HG03432 (cell line): Measurements from ENCODE around the gene FGF14.

Experiments
- ATAC-seq: cut with Tn5 transposase; IDR thresholded peaks from one replicate; pipeline ENCODE4 v1.9.1; 2021; ENCODE audit warnings: mild to moderate bottlenecking, moderate library complexity; ENCODE audit not compliant: unreplicated experiment

The FGF14 gene

DNA sequence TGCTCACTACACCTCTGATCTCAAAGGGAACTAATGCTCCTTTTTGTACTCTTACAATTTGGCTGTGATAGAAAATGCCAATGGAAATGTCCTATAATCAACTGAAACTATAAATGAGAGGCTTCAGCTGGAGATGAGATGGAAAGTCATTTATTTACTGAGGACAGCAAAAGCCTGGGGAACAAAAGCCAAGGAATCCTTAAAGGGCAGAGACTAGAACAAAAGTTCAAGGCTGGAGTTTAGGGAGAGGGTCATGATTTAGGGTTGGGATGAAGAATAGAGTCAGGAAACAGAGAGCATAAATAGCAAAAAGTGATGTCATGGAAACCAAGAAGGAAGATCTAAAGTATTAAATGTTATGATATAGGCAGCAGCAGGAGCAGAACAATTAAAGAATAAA is 401.1 kb downstream of the FGF14 start:
- ATAC-seq, result no peak

DNA sequence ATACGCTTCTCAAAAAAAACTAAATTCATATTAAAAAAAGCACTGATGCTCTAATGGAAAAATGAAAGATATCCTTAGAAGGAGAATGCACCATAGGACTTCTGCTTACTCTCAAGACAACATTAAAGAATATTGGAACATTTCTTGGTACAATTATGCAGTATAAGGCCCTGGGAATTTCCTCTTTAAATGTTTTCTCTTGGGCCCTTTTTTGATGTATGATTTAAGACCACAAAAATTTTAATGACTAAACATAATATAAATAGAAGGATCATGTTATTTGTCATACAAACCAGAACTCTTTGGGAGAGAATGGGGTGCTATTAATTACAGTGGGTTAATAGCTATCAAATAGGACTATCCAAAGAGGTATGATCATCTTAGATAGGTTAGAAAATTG is 403.7 kb downstream of the FGF14 start:
- ATAC-seq, result no peak

DNA sequence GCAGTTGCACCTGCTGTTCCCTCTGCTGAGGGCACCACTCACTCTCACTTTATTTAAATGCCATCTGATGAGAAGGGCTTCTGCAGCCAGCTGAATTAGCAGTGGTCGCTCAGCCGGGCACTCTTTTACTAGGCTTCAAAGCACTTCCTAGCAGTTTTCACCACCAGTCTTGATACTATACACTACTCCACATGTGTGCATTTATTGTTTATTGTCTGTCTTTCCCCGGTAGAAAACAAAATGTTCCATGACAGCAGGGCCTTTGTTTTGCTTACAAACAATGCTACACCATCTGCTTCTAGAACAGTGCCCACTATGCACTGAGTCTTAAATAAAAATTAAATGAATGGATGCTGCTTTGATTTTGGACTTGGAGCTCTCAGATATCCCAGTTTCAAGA is 404.9 kb downstream of the FGF14 start:
- no peak for ATAC-seq

DNA sequence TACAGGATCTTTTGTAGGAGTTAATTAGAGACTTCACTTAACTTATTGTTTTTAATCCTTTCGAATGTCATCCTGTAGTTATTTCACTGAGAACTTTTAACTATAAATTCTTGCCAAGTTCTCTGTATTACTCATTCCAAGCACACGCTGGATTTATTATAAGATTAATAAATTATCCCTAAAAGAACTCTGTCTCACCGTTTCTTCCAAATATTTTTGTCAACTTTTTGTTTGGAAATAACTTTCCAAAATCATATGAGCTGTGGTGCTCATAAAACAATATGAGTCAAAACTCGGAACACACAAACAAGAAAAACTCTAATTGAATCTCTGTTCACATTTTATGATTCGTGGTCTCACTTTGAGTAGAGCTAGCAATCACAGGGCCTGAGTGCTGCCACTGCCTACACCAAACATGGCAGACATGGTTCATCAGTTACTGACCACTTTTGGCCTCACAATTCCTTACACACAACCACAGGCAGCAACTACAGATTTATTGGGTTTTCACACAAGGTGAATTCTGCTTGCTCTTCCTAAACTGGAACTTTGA is 412.0 kb downstream of the FGF14 start:
- ATAC-seq, result no peak

GRCh38 chr13:101988140-101988539 is 413.7 kb downstream of the FGF14 start:
- no peak for ATAC-seq

GRCh38 chr13:101986316-101986715 is 415.5 kb downstream of the FGF14 start:
- no peak for ATAC-seq

- no peak for ATAC-seq
Measured at GRCh38 chr13:101985321-101985720, 416.5 kb downstream of the FGF14 start.

DNA sequence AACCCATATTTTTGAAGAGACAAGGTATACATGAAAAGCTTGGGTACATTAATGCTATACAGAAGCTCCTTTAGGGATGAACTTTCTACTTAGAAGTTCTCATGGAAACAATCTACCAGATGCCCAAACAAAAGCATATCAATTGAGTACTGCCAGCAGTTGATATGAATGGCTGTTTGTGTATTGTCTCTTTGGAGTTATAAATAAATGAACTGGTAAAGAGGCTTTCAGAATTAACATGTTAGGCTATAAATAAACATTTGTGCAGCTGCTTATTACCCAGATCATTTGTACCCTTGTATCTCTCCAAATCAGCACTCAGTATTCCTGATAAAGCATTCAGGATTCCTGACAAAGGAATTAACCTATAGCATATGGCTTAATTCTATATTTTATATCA is 418.9 kb downstream of the FGF14 start:
- ATAC-seq, result no peak

DNA sequence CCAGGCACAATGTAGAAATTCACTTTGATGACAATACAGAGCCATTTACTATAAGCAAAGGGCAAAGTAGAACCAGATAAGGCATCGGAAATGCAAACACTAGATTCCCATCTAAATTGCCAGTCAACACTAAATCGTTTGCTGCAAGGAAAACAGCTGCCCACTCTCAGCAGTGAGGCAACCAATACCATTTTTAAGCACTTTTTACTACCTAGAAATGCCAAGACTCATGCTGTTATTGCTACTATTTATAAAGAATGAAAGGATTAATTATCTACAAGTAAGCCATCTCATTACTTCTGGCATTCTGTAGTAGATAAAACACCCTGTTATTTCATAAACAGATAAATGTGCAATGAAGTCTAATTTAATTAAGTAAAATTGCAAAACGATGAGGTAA is 422.0 kb downstream of the FGF14 start:
- ATAC-seq, result no peak

GRCh38 chr13:101978552-101979315 is 423.1 kb downstream of the FGF14 start:
- no peak for ATAC-seq

GRCh38 chr13:101977475-101977874 is 424.4 kb downstream of the FGF14 start:
- no peak for ATAC-seq

DNA sequence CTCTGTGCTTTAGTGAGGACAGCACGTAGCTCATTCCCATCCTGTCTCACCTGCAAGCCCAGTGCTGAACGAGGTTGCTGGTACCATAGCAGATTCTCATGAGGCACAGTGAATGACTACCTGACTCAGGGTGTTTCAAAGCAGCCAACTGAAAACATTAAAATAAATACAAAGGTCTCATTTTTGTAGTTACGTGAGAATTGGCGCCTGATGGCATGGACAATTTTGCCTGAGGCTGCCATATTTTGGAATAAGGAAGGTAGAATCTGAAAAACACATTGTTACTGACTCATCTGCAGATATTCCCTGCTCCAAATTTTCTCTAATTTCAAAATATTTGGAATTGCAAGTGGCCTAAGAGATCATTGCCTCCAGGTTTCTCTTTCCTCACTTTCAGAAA is 429.7 kb downstream of the FGF14 start:
- ATAC-seq, result no peak

GRCh38 chr13:101970341-101970740 is 431.5 kb downstream of the FGF14 start:
- no peak for ATAC-seq

- no peak for ATAC-seq
Measured at GRCh38 chr13:101967781-101968180, 434.1 kb downstream of the FGF14 start.

DNA sequence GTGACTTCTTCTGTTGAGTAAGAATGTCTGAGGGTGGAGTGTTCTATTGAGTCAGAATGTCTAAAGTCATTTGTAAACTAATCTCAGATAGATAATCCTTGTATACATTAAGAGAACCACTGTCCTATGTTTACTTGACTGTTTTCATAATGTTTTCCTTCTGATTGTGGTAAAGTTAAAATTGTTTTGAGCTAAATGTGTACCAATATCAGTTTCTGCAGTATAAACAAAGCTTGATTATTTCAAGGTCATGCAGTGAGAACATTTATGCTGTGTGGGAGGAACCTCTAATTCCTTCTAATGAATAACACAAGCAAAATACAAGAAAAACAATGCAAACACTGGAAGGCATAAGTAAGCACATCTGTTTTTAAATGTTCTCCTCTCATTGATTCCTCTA is 434.6 kb downstream of the FGF14 start:
- ATAC-seq, result no peak

GRCh38 chr13:101965096-101965495 is 436.8 kb downstream of the FGF14 start:
- ATAC-seq, result no peak

GRCh38 chr13:101959016-101959415 is 442.8 kb downstream of the FGF14 start:
- ATAC-seq, result no peak

DNA sequence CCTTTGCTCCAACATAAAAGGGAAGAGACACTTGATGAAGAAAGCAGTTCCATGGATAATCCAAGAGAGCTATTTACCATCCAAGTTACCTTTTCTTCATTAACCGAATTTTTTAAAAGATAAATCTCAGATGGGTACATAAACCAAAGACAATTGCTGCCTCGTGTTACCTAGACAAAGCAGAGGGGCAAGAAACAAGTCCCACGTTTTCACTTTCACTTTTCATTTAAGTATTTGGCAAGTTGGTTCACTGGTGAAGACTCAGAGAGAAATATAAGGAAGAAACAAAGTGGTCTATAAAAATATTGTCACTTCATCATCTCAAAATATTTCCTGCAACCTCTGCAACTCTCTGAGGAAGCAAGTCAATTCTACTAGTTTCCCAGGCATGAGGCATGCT is 446.1 kb downstream of the FGF14 start:
- ATAC-seq, result no peak

- no peak for ATAC-seq
Measured at GRCh38 chr13:101951114-101951513, 450.7 kb downstream of the FGF14 start.

GRCh38 chr13:101949681-101950080 is 452.2 kb downstream of the FGF14 start:
- ATAC-seq, result no peak

DNA sequence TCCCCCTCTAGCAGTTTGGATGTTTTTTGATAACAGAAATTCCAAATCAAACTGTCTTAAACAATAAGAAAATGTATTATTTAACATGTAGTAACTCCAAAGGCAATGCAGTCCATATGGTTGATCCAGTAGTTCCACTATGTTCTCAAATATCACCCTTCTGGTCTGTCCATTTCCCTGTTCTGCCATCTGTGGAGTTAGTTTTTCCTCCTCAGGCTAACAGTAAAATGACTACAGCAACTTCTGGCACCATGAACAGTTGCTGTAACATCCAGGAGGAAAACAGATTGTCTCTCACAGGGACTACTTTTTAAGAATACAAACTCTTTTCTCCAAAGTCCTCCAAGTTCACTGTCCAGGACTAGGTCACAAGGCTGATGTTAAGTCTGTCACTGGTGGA is 455.4 kb downstream of the FGF14 start:
- no peak for ATAC-seq

- no peak for ATAC-seq
Measured at GRCh38 chr13:101945435-101945834, 456.4 kb downstream of the FGF14 start.

DNA sequence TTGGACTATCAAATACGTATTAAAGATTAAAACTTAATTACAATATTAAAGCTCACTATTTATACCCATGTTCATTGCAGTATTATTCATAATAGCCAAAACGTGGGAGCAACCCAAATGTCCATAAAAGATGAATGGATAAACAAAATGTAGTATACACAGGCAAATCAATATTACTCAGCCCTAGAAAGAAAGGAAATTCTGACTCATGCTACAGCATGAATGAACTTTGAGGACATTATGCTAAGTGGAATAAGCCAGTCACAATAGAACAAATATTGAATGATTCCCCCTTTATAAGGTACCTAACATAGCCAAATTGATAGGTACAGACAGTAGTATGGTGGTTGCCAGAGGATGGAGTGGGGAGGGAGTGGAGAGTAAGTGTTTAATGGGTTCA is 457.3 kb downstream of the FGF14 start:
- no peak for ATAC-seq
